HG03175 (cell line): ENCODE measurements around the gene MED13L.
"Not testable (repeated sequence)": the region's sequence is repeated elsewhere in the genome, so short reads cannot be mapped to it uniquely, and the experiment has no call there.

Experiments
- ATAC-seq: cut with Tn5 transposase; IDR thresholded peaks from one replicate; pipeline ENCODE4 v1.9.1; 2021; ENCODE audit warnings: mild to moderate bottlenecking, moderate library complexity; ENCODE audit not compliant: unreplicated experiment

MED13L gene

GRCh38 chr12:116303929-116304328, 26.4 kb upstream of the MED13L start:
- ATAC-seq: no peak

GRCh38 chr12:116303066-116303465, 25.6 kb upstream of the MED13L start:
- ATAC-seq: no peak

GRCh38 chr12:116302166-116303058, 24.9 kb upstream of the MED13L start:
- ATAC-seq: no peak

GRCh38 chr12:116301621-116302020, 24.1 kb upstream of the MED13L start:
- ATAC-seq: no peak

- ATAC-seq: no peak
Measured at GRCh38 chr12:116299665-116300328, 22.3 kb upstream of the MED13L start.

- no peak for ATAC-seq
Measured at GRCh38 chr12:116299064-116299463, 21.6 kb upstream of the MED13L start.

- no peak for ATAC-seq
Measured at GRCh38 chr12:116298578-116298977, 21.1 kb upstream of the MED13L start.

- ATAC-seq: no peak
Measured at GRCh38 chr12:116297224-116297834, 19.8 kb upstream of the MED13L start.

GRCh38 chr12:116295327-116296263, 18.1 kb upstream of the MED13L start:
- ATAC-seq: no peak

GRCh38 chr12:116294454-116295165, 17.1 kb upstream of the MED13L start:
- ATAC-seq: no peak

- no peak for ATAC-seq
Measured at GRCh38 chr12:116293687-116294453, 16.4 kb upstream of the MED13L start.

- no peak for ATAC-seq
Measured at GRCh38 chr12:116291218-116291617, 13.7 kb upstream of the MED13L start.

GRCh38 chr12:116288735-116289134, 11.2 kb upstream of the MED13L start:
- no peak for ATAC-seq

GRCh38 chr12:116287842-116288301, 10.4 kb upstream of the MED13L start:
- ATAC-seq: no peak

GRCh38 chr12:116284396-116284795, 6.9 kb upstream of the MED13L start:
- ATAC-seq: no peak

- not testable (repeated sequence) for ATAC-seq
Measured at GRCh38 chr12:116283881-116284280, 6.4 kb upstream of the MED13L start.

GRCh38 chr12:116282371-116283286, 5.1 kb upstream of the MED13L start:
- no peak for ATAC-seq
